Prostate gland (tissue), 2 donors: ENCODE measurements around the gene MEP1B. TPM values are rescaled to one million over a fixed set of nuclear protein-coding genes. Genes with fewer than 3 reads are reported as not detected.

ENCODE experiments used
- DNase-seq: peaks from one replicate; pipeline ENCODE4 v3.0.0-alpha.2; 2019; ENCODE audit warnings: low spot score
- H3K27ac ChIP-seq, 2 donors: fragments of 200-600 bp; sonication (generic); 2 replicates each; pipeline ENCODE4 v1.5.1; 2017 to 2019
- H3K27me3 ChIP-seq: fragments of 200-600 bp; sonication (generic); replicated peaks from 2 replicates; pipeline ENCODE4 v1.5.1; 2019; ENCODE audit not compliant: insufficient read depth
- H3K36me3 ChIP-seq, 2 donors: fragments of 200-600 bp; sonication (generic); 1 replicate in 1 of 2; 2 replicates in 1 of 2; pipeline versions ENCODE4 v1.5.1 to v1.8.1; 2017 to 2019
- H3K4me1 ChIP-seq: fragments of 200-600 bp; sonication (generic); replicated peaks from 2 replicates; pipeline ENCODE4 v1.5.1; 2019
- H3K4me3 ChIP-seq, 2 donors: fragments of 200-600 bp; sonication (generic); 2 replicates each; pipeline ENCODE4 v1.5.1; 2017 to 2019
- H3K9me3 ChIP-seq: fragments of 200-600 bp; sonication (generic); 2 replicates; pipeline ENCODE4 v1.5.1; 2017
- POLR2A ChIP-seq: fragments of 450-650 bp; IDR thresholded peaks from one replicate; pipeline ENCODE4 v1.6.1; 2016; ENCODE audit warnings: antibody characterized with exemption, mild to moderate bottlenecking
- POLR2AphosphoS5 ChIP-seq: sonication (generic); formaldehyde crosslinking; IDR thresholded peaks from one replicate; pipeline ENCODE4 v1.6.1; 2017; ENCODE audit warnings: antibody characterized with exemption
- WGBS: methylation state at CpG from one replicate; pipeline ENCODE4 v1.1.5; 2018; 5-methylcytosine and 5-hydroxymethylcytosine counted together
- intact Hi-C: fragments of 100-400 bp; cut with DNase I; formaldehyde crosslinking; loops from one replicate; pipeline ENCODE4 v1.14.2; 2022
- total RNA-seq, 2 donors: library from RNA; depleted of rRNA; stranded (reverse); fragments of >200 nt; gene quantifications; one replicate each; pipeline ENCODE4 v1.1.0, GENCODE V29; 2016
- TF ChIP-seq, protein P1 (sequence below), 4 experiments: fragments of 200-600 bp in 2 of 4; fragments of 450-650 bp in 2 of 4; sonication (generic) in 2 of 4; IDR thresholded peaks; 1 replicate in 3 of 4; 2 replicates in 1 of 4; pipeline ENCODE4 v1.5.1; 2016 to 2019; ENCODE audit warnings: antibody characterized with exemption in 4 of 4, mild to moderate bottlenecking in 2 of 4, moderate library complexity in 2 of 4

The MEP1B gene
- total RNA-seq, result under 1 TPM in 1 of 2 donors, not detected in 1; 0.34 TPM

DNA sequence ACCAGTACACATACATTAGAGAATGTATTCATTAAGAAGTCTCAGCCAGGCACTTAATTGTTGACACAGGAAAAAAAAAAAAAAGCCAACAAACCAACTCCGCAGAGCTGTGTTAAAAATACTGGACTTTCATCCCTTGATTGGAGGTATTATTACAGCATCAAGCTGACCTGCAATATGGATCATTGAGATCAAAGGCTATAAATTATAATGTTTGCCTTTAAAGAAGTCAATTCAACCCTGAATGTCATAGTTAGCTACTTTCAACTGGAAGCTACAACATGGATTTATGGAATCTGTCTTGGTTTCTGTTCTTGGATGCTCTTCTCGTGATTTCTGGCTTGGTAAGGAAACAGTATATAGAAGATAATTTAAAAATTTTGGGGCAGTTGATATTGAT lies at the start of gene MEP1B:
TSS of gene MEP1B (plus strand) at position 250 of the 400 bp plus-strand sequence. CDS start at position 282, 32 bp downstream.
- Histone ChIP-seq H3K4me3 (no peak within 1 kb of the TSS), H3K9me3 (no peaks in the 10 kb centered on the region), H3K27ac (no peak within 1 kb of the TSS), H3K36me3 (no peaks in the 10 kb centered on the region), H3K4me1 (no peaks in the 10 kb centered on the region), H3K27me3 (no peaks in the 10 kb centered on the region)
- TF ChIP-seq POLR2AphosphoS5, result no peak
- no peak for TF ChIP-seq POLR2A
- TF ChIP-seq, protein P1, sequence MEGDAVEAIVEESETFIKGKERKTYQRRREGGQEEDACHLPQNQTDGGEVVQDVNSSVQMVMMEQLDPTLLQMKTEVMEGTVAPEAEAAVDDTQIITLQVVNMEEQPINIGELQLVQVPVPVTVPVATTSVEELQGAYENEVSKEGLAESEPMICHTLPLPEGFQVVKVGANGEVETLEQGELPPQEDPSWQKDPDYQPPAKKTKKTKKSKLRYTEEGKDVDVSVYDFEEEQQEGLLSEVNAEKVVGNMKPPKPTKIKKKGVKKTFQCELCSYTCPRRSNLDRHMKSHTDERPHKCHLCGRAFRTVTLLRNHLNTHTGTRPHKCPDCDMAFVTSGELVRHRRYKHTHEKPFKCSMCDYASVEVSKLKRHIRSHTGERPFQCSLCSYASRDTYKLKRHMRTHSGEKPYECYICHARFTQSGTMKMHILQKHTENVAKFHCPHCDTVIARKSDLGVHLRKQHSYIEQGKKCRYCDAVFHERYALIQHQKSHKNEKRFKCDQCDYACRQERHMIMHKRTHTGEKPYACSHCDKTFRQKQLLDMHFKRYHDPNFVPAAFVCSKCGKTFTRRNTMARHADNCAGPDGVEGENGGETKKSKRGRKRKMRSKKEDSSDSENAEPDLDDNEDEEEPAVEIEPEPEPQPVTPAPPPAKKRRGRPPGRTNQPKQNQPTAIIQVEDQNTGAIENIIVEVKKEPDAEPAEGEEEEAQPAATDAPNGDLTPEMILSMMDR (IDR thresholded peaks at IDR 0.05), result no peak
- intact Hi-C loops, result no loop called here
- no peak for DNase-seq
- 74% methylated on average over 2 of the region's 2 CpGs for WGBS

DNA sequence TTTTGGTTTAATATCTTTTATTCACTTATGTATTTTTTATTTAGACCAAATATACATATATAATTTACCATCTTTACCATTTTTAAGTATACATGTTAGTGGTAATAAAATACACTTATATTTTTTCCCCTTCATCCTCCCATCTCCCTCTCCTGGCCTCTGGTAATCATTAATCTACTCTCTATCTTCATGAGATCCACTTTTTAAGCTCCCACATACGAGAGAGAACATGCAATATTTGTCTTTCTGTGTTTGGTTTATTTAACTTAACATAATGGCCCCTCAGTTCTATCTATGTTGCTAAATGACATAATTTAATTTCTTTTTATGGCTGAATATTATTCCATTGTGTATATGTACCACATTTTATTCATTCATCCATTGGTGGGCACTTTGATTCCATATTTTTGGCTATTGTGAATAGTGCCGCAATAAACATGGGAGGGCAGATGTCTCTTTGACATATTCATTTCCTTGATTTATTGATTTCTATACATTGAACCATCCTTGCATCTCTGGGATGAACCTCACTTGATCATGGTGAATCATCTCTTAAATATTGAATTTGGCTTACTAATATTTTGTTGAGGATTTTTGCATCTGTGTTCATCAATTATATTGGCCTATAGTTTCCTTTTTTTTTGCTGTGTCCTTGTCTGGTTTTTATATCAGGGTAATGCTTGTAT lies 41.5 kb upstream of the MEP1B start:
- no peaks in the 10 kb centered on the region for H3K27me3 ChIP-seq
- H3K4me1 ChIP-seq, result no peaks in the 10 kb centered on the region
- no peak for DNase-seq
- H3K27ac ChIP-seq, result no peak overlapping the region
- H3K4me3 ChIP-seq, result no peak overlapping the region
- WGBS, result 75% methylated on average over 2 of the region's 2 CpGs
- TF ChIP-seq POLR2AphosphoS5, result no peak
- TF ChIP-seq, protein P1 (IDR thresholded peaks at IDR 0.05), result no peak
- TF ChIP-seq POLR2A, result no peak
- intact Hi-C loops, result no loop called here
- H3K36me3 ChIP-seq, result no peaks in the 10 kb centered on the region
- H3K9me3 ChIP-seq, result no peaks in the 10 kb centered on the region

DNA sequence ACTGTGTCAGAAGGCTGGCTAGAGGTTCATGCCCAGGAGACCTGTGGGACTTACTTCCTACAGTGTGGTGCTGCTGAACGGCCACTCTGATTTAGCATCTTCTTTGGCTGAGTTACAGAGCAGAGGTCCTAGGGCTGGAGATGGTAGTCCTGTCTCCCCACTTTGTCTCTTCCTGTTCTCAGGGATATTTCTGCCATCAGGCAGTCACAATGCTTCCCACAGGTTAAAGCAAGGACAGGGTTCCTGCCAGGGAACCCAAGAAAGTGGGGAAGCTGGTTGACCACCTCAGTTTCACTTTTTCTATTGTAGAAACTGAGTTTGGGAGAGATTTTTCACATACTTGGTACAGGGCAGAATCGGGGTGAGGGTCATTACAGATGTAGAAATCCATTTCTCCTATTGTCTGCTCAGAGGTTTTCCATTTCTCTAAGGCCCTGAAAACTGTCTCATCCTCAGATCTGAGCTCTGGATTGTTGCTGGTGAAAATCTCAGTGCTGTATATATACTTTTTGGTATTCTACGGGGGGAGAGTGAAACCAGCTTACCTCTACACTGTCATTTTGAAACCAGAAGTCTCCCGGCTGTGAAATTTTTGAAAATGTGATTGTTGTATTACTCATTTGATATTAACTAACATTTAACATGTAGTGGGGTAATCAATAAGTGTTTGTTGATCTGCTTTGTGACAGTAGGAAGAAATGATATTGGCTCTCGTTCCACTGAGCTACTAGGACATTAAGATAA lies 37.0 kb upstream of the MEP1B start:
- Histone ChIP-seq H3K27ac (no peak overlapping the region), H3K36me3 (no peaks in the 10 kb centered on the region), H3K4me1 (no peaks in the 10 kb centered on the region), H3K9me3 (no peaks in the 10 kb centered on the region), H3K27me3 (no peaks in the 10 kb centered on the region), H3K4me3 (no peak overlapping the region)
- WGBS, result 96% methylated on average over 5 of the region's 5 CpGs
- TF ChIP-seq POLR2AphosphoS5, result no peak
- TF ChIP-seq POLR2A, result no peak
- TF ChIP-seq, protein P1 (IDR thresholded peaks at IDR 0.05), result no peak
- intact Hi-C loops, result no loop called here
- DNase-seq, result no peak

DNA sequence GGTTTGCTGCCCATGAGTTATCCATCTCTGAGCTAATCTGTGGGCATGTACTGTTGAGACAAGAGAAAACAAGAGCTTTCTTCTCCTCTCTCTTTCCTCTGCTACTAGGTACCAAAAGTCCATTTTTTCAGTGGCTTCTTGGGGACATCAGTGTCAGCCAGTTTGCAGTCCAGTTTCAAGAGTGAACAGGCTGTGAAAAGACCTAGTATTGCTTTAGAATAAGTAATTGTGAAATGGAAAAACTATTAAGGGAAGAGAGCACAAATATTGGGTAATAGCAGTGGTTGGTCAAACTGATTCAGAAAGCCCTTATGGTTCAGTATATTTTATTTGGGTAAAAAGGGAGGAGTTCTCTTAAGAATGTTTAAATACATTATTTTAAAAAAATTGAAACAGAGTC lies 33.0 kb upstream of the MEP1B start:
- no peak for DNase-seq
- no peak overlapping the region for H3K27ac ChIP-seq
- intact Hi-C loops, result loop anchor here (5.0 kb wide), 2 partner anchors 315 to 395 kb away; partner anchors contain the start of gene GAREM1

More for the DNA sequence above, 33.0 kb upstream of the MEP1B start:
- H3K27me3 ChIP-seq, result no peaks in the 10 kb centered on the region
- no peak for TF ChIP-seq POLR2AphosphoS5
- TF ChIP-seq, protein P1 (IDR thresholded peaks at IDR 0.05), result no peak
- TF ChIP-seq POLR2A, result no peak
- H3K36me3 ChIP-seq, result no peaks in the 10 kb centered on the region
- H3K4me1 ChIP-seq, result no peaks in the 10 kb centered on the region
- H3K9me3 ChIP-seq, result no peaks in the 10 kb centered on the region
- no peak overlapping the region for H3K4me3 ChIP-seq
